Measurements from ENCODE around the gene RPS5.
"Not testable (repeated sequence)": the region's sequence is repeated elsewhere in the genome, so short reads cannot be mapped to it uniquely, and the experiment has no call there.

The RPS5 gene

GRCh38 chr19:58406818-58407657, 20.0 kb downstream of the RPS5 start:
- no peak for DNase-seq (ENCODE audit: low read depth)

GRCh38 chr19:58407658-58408151, 20.6 kb downstream of the RPS5 start:
- DNase-seq (ENCODE audit: low read depth) = no peak

- peak; percentile 94 for DNase-seq (ENCODE audit: low read depth)
Observed at GRCh38 chr19:58408152-58409009, 21.3 kb downstream of the RPS5 start, which contains the start of gene ZNF584. ZNF584 (plus strand) TSS chr19:58408649; CDS start chr19:58409148, 499 bp downstream.

GRCh38 chr19:58409010-58409790, 22.1 kb downstream of the RPS5 start:
- no peak for DNase-seq (ENCODE audit: low read depth)

DNA sequence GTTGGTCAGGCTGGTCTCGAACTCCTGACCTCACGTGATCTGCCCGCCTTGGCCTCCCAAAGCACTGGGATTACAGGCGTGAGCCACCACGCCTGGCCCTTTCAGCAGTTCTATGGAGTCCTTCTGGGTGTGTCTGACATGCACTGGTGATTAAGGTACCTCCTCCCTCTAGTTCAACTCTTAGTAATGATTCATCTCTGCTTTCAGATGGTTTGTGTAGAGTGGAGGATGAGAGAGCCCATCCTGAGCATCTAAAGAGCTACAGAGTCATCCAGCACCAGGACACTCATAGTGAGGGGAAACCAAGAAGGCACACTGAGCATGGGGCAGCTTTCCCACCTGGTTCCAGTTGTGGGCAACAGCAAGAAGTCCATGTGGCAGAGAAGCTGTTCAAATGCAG, 29.5 kb downstream of the RPS5 start:
- no peak for DNase-seq (ENCODE audit: low read depth)

GRCh38 chr19:58417071-58417470, 30.0 kb downstream of the RPS5 start:
- DNase-seq (ENCODE audit: low read depth) = no peak

DNA sequence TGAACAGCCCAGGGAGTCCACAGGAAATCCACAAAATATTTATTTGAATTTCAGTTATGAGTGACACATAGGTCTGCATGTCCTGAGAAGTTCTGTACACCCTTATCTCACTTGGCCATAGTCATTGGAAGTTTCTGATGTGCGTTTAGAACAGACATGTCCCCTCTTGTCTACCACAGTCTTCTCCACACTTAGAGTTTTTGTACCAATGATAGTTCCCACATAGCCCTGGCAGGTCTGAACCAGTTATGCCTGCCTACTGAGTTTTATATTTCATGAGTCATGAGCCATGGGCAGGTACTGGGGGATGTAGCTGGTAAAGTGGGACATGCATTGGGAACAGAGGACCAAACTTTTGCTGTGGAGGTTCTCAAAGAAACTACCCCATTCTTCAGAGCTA, 41.5 kb downstream of the RPS5 start:
- DNase-seq (ENCODE audit: low read depth) = no peak

GRCh38 chr19:58429745-58430144, 42.7 kb downstream of the RPS5 start:
- DNase-seq (ENCODE audit: low read depth) = no peak

GRCh38 chr19:58434217-58434616, 47.1 kb downstream of the RPS5 start:
- no peak for DNase-seq (ENCODE audit: low read depth)

DNA sequence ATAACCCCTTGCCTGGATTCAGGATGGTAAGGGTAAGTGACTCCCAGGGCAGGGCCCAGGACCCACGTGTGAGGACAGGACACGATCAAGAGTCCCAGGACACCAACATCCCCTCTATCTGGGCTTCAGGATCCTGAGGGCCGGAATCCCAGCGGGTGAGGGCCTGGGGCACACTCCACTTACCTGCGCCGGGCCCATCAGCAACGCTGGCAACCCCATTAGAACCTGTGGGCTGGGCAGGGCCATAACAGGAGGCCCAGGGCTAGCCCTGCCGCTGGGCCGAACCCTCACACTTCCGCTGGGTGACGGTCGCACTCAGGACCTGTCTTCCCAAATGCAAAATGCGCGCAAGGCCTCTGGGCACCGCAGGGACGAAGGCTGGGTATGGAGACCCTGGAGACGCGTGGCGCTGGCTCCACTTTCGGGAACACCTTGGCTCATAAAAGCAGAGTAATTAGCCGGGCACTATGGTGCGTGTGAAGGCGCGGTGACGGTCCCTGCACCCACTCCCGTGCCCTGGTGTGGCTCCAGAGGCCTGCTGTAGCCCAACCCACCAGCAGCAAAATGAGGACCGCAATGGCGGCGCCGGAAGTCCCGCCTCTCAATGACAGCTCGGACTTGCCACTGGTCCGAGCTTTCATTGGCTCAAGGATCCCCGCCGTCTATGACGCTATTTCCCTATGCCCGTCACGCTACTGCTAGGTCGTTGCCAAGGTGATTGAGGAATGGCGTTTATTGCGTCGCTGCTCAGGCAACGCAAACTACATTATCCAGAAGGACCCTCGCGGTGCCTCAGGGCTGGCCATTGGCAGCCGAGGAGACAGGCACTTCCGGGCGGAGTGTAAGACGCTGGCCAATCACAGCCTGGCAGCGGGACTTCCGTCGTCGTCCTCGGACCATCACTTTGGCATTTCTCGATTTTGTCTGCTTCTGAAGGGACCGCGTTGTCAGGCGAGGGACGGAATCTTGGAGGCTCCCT, 52.8 kb downstream of the RPS5 start, which contains the start of gene ZNF132:
ZNF132 (minus strand) TSS at position 578 of the 979 bp plus-strand sequence; CDS start at position 246, 332 bp downstream.
- peak; percentile 92 for DNase-seq (ENCODE audit: low read depth)

DNA sequence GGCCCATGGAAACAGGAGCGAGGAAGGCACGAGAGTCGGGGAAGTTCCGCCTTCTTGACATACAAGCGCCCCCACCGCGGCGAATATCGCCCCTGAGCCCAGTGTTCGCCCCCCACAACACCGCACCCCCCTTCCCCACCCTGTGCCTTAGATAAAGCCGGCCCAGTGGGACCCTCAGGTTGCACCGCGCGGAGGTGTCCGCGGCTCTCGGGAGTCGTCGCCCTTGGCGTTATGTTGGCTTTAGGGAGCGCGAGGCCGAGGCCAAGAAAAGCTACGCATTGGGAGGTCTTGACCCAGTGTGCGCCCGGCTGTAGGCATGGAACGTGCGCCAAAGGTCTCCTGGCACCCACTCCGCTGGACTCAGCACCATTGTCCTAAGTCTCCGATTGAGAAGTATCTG, 53.5 kb downstream of the RPS5 start:
- no peak for DNase-seq (ENCODE audit: low read depth)

GRCh38 chr19:58442986-58443385, 55.9 kb downstream of the RPS5 start:
- not testable (repeated sequence) for DNase-seq (ENCODE audit: low read depth)

Measured in stimulated activated CD4-positive, alpha-beta T cell treated with anti-CD3 and anti-CD28 coated beads, Interleukin-2, amount 100 ng/mL, for 4 hours (primary cell).